Measurements from ENCODE around the gene ITGB1. TPM values are rescaled to one million over a fixed set of nuclear protein-coding genes. Genes with fewer than 3 reads are reported as not detected.

ITGB1 gene
- total and polyA plus RNA-seq, 9 of the 15 experiments (the other 6 are each of a cell fraction or from before 2014, with no cell fraction given) = 40.2 to 194 (median 155) TPM

DNA sequence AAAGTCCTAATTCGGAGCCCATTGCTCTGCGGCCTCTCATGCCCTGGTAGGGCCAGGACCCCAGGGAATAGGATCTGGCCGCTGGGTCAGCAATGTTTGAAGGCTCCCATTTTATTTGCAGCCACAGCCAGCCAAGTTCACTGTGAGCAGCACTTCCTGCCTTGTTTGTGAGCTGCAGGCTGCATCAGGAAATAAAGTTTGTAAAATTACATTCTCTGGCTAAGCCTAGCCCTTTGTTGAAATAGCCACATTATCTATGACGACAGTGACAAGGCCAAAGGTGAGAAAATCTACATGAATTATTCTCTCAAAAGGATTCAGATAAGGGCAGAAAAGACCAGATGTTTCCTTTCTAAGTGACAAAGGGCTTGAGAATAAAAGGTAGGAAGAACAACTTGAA is 23.7 kb upstream of the ITGB1 start:
- Histone ChIP-seq H3K9me1 (ENCODE audit: control insufficient read depth, insufficient read depth, low read length) (no peaks in the 10 kb centered on the region), H3K4me3 (no peak overlapping the region), H3K79me2 (ENCODE audit: control insufficient read depth, insufficient read depth, low read length) (no peaks in the 10 kb centered on the region), H3K9me3 (replicated peaks; ENCODE audit: control insufficient read depth, insufficient read depth, low read depth, low read length) (no peaks in the 10 kb centered on the region), H3K27ac (ENCODE audit: extremely low read depth, low read depth, low read length) (peak overlapping the region; percentile 82; the same call in 2 of the 3 replicates), H3K4me2 (ENCODE audit: insufficient read depth, low read length) (no peak overlapping the region; the same call in 1 of the 2 replicates), H3K27me3 (ENCODE audit: control insufficient read depth in 2 of 2, insufficient read depth in 2 of 2, low read length in 2 of 2) (no peaks in the 10 kb centered on the region), H3K4me1 (replicated peaks in 1 of 2; ENCODE audit: control insufficient read depth in 2 of 2, insufficient read depth in 2 of 2, low read length in 2 of 2) (peaks cover 22 to 38% of the 10 kb centered on the region in 2 experiments), H3K9ac (ENCODE audit: insufficient read depth in 1 of 2, low read depth in 2 of 2, low read length in 2 of 2) (peak overlapping the region; percentile 62 to 88; a peak in 2 of 4 replicates), H2AFZ (ENCODE audit: low read depth, low read length) (peak overlapping the region; percentile 93), H4K20me1 (replicated peaks; ENCODE audit: control insufficient read depth, insufficient read depth, low read length) (no peaks in the 10 kb centered on the region), H3K36me3 (ENCODE audit: control insufficient read depth, insufficient read depth, low read length) (no peaks in the 10 kb centered on the region)
- CTCF ChIA-PET (ENCODE audit: low intra/inter-chr PET ratio) = no interaction called here
- FAIRE-seq = no peak
- 47% methylated on average over 4 of the region's 4 CpGs for WGBS (ENCODE audit: insufficient coverage, low coverage, missing lambda C conversion rate)
- BruUV-seq (replicated peaks) = no TSS peak
- in situ Hi-C loops (cut with MboI) (no loop called here), intact Hi-C loops (cut with micrococcal nuclease) (no loop called here)
- POLR2A ChIA-PET = interaction anchor here (1.1 kb wide), 1 partner anchor 23 kb away, joined by 3 read pairs; no protein-coding TSS in a partner anchor
- ATAC-seq = no peak; the same call in 2 of the 3 replicates
- DNase-seq (ENCODE audit: extremely low read depth in 1 of 4, low spot score in 3 of 4) = peak in 1 of 4 experiments; percentile 52
- peak; percentile 91 for TF ChIP-seq MEIS2 (IDR thresholded peaks at IDR 0.05; ENCODE audit: partially characterized antibody)
- 0 out of 2 replicates have a peak, but pooled peaks have one; percentile 12 for TF ChIP-seq NCOR1 (IDR thresholded peaks at IDR 0.05)
- TF ChIP-seq SMARCC2 (IDR thresholded peaks at IDR 0.05; ENCODE audit: low read depth) = no peak
- no peak for TF ChIP-seq NR2C2 (CRISPR knock-in tag; IDR thresholded peaks at IDR 0.05)
- TF ChIP-seq NR2C2 (tag; IDR thresholded peaks at IDR 0.05) = peak; percentile 70
- TF ChIP-seq, protein P1, sequence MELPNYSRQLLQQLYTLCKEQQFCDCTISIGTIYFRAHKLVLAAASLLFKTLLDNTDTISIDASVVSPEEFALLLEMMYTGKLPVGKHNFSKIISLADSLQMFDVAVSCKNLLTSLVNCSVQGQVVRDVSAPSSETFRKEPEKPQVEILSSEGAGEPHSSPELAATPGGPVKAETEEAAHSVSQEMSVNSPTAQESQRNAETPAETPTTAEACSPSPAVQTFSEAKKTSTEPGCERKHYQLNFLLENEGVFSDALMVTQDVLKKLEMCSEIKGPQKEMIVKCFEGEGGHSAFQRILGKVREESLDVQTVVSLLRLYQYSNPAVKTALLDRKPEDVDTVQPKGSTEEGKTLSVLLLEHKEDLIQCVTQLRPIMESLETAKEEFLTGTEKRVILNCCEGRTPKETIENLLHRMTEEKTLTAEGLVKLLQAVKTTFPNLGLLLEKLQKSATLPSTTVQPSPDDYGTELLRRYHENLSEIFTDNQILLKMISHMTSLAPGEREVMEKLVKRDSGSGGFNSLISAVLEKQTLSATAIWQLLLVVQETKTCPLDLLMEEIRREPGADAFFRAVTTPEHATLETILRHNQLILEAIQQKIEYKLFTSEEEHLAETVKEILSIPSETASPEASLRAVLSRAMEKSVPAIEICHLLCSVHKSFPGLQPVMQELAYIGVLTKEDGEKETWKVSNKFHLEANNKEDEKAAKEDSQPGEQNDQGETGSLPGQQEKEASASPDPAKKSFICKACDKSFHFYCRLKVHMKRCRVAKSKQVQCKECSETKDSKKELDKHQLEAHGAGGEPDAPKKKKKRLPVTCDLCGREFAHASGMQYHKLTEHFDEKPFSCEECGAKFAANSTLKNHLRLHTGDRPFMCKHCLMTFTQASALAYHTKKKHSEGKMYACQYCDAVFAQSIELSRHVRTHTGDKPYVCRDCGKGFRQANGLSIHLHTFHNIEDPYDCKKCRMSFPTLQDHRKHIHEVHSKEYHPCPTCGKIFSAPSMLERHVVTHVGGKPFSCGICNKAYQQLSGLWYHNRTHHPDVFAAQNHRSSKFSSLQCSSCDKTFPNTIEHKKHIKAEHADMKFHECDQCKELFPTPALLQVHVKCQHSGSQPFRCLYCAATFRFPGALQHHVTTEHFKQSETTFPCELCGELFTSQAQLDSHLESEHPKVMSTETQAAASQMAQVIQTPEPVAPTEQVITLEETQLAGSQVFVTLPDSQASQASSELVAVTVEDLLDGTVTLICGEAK (IDR thresholded peaks at IDR 0.05) = peak; percentile 62; the same call in 1 of the 2 replicates
- TF ChIP-seq, protein P1 (CRISPR knock-in tag; IDR thresholded peaks at IDR 0.05) = no peak
- TF ChIP-seq, protein P2, sequence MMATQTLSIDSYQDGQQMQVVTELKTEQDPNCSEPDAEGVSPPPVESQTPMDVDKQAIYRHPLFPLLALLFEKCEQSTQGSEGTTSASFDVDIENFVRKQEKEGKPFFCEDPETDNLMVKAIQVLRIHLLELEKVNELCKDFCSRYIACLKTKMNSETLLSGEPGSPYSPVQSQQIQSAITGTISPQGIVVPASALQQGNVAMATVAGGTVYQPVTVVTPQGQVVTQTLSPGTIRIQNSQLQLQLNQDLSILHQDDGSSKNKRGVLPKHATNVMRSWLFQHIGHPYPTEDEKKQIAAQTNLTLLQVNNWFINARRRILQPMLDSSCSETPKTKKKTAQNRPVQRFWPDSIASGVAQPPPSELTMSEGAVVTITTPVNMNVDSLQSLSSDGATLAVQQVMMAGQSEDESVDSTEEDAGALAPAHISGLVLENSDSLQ (IDR thresholded peaks at IDR 0.05) = peak; percentile 72
- peak; percentile 28; the same call in 1 of the 2 replicates for TF ChIP-seq EP300 (IDR thresholded peaks at IDR 0.05; ENCODE audit: low read length)
- peak; percentile 65 for TF ChIP-seq CBFA2T3 (IDR thresholded peaks at IDR 0.05)
- TF ChIP-seq NR2C1 (IDR thresholded peaks at IDR 0.05) = peak; percentile 62; the same call in 1 of the 2 replicates
- TF ChIP-seq NR2C1 (tag; IDR thresholded peaks at IDR 0.05) = peak; percentile 83
- no peak for TF ChIP-seq SMARCE1 (IDR thresholded peaks at IDR 0.05)
- TF ChIP-seq ZNF274 (IDR thresholded peaks at IDR 0.05; ENCODE audit: borderline replicate concordance, low read depth, low read length) = no peak
- TF ChIP-seq KDM1A (IDR thresholded peaks at IDR 0.05) = 0 out of 4 replicates have a peak, but pooled peaks of 1 of the 2 experiments have one; percentile 13
